Measurements from ENCODE around the gene RNH1.

Gene RNH1

GRCh38 chr11:456533-456932 lies 50.5 kb downstream of the RNH1 start:
- peak overlapping the region; percentile 43 for H3K4me2 ChIP-seq (ENCODE audit: low read depth, low read length, poor library complexity, severe bottlenecking)
- H3F3A ChIP-seq (ENCODE audit: low read depth), result no peaks in the 10 kb centered on the region
- peaks cover 9% of the 10 kb centered on the region; the same call in 1 of the 2 replicates for H3K36me3 ChIP-seq (ENCODE audit: insufficient read depth, low read length)
- no peaks in the 10 kb centered on the region for H3K9me3 ChIP-seq (ENCODE audit: insufficient read depth, low read depth, low read length)
- H3K4me3 ChIP-seq (ENCODE audit: low read length, poor library complexity, severe bottlenecking), result no peak overlapping the region
- peaks cover 10% of the 10 kb centered on the region for H4K20me1 ChIP-seq (ENCODE audit: insufficient read depth, low read length, poor library complexity, severe bottlenecking)
- TF ChIP-seq EZH2phosphoT487 (IDR thresholded peaks at IDR 0.05; ENCODE audit: borderline replicate concordance), result no peak
- TF ChIP-seq CTCF (conservative IDR thresholded peaks at IDR 0.05; ENCODE audit: low read length), result no peak
- H3K79me2 ChIP-seq (ENCODE audit: insufficient read depth, low read length), result peaks cover 39% of the 10 kb centered on the region; the same call in 1 of the 2 replicates
- H3K9me2 ChIP-seq (replicated peaks; ENCODE audit: low read depth, low read length), result no peaks in the 10 kb centered on the region
- H2AFZ ChIP-seq (ENCODE audit: low read length), result no peak overlapping the region
- no peaks in the 10 kb centered on the region for H3K27me3 ChIP-seq (ENCODE audit: insufficient read depth, low read length, poor library complexity, severe bottlenecking)
- peak overlapping the region; percentile 11 for H3K9ac ChIP-seq (ENCODE audit: low read depth, low read length, poor library complexity, severe bottlenecking)
- H3K4me1 ChIP-seq (ENCODE audit: insufficient read depth, low read length, poor library complexity, severe bottlenecking), result peaks cover 24% of the 10 kb centered on the region

GRCh38 chr11:455566-456147 lies 51.4 kb downstream of the RNH1 start:
- Histone ChIP-seq H3K36me3 (ENCODE audit: insufficient read depth, low read length) (peaks cover under 1% of the 10 kb centered on the region; the same call in 1 of the 2 replicates), H3K4me2 (ENCODE audit: low read depth, low read length, poor library complexity, severe bottlenecking) (no peak overlapping the region), H3K27me3 (ENCODE audit: insufficient read depth, low read length, poor library complexity, severe bottlenecking) (no peaks in the 10 kb centered on the region), H3K79me2 (ENCODE audit: insufficient read depth, low read length) (peaks cover 46% of the 10 kb centered on the region; the same call in 1 of the 2 replicates), H2AFZ (ENCODE audit: low read length) (no peak overlapping the region), H3K9ac (ENCODE audit: low read depth, low read length, poor library complexity, severe bottlenecking) (peak overlapping the region; percentile 30), H3K9me2 (replicated peaks; ENCODE audit: low read depth, low read length) (no peaks in the 10 kb centered on the region), H3F3A (ENCODE audit: low read depth) (no peaks in the 10 kb centered on the region), H3K9me3 (ENCODE audit: insufficient read depth, low read depth, low read length) (no peaks in the 10 kb centered on the region), H4K20me1 (ENCODE audit: insufficient read depth, low read length, poor library complexity, severe bottlenecking) (peaks cover 15% of the 10 kb centered on the region), H3K4me3 (ENCODE audit: low read length, poor library complexity, severe bottlenecking) (no peak overlapping the region), H3K4me1 (ENCODE audit: insufficient read depth, low read length, poor library complexity, severe bottlenecking) (peaks cover 31% of the 10 kb centered on the region)
- TF ChIP-seq CTCF (conservative IDR thresholded peaks at IDR 0.05; ENCODE audit: low read length) (no peak), EZH2phosphoT487 (IDR thresholded peaks at IDR 0.05; ENCODE audit: borderline replicate concordance) (no peak)

- Histone ChIP-seq H3K79me2 (ENCODE audit: insufficient read depth, low read length) (peaks cover 51% of the 10 kb centered on the region; the same call in 1 of the 2 replicates), H3K9me3 (ENCODE audit: insufficient read depth, low read depth, low read length) (no peaks in the 10 kb centered on the region), H3K4me2 (ENCODE audit: low read depth, low read length, poor library complexity, severe bottlenecking) (no peak overlapping the region), H3K27me3 (ENCODE audit: insufficient read depth, low read length, poor library complexity, severe bottlenecking) (no peaks in the 10 kb centered on the region), H4K20me1 (ENCODE audit: insufficient read depth, low read length, poor library complexity, severe bottlenecking) (peaks cover 15% of the 10 kb centered on the region), H3K36me3 (ENCODE audit: insufficient read depth, low read length) (no peaks in the 10 kb centered on the region; the same call in 1 of the 2 replicates), H3F3A (ENCODE audit: low read depth) (no peaks in the 10 kb centered on the region), H3K9me2 (replicated peaks; ENCODE audit: low read depth, low read length) (no peaks in the 10 kb centered on the region), H2AFZ (ENCODE audit: low read length) (no peak overlapping the region), H3K9ac (ENCODE audit: low read depth, low read length, poor library complexity, severe bottlenecking) (peak overlapping the region; percentile 30), H3K4me1 (ENCODE audit: insufficient read depth, low read length, poor library complexity, severe bottlenecking) (peaks cover 31% of the 10 kb centered on the region), H3K4me3 (ENCODE audit: low read length, poor library complexity, severe bottlenecking) (no peak overlapping the region)
- TF ChIP-seq CTCF (conservative IDR thresholded peaks at IDR 0.05; ENCODE audit: low read length), result no peak
- TF ChIP-seq EZH2phosphoT487 (IDR thresholded peaks at IDR 0.05; ENCODE audit: borderline replicate concordance), result no peak
These were observed 52.1 kb downstream of the RNH1 start for GRCh38 chr11:454801-455565.
